ENCODE data around the gene SYCE3.
"Not testable (repeated sequence)": the region's sequence is repeated elsewhere in the genome, so short reads cannot be mapped to it uniquely, and the experiment has no call there.

SYCE3 gene

GRCh38 chr22:50562523-50563412, at the start of gene SYCE3:
TSS of gene SYCE3 (minus strand) at chr22:50562919. CDS start at chr22:50556405, 6,514 bp downstream.
- DNase-seq (ENCODE audit: low read depth), result peak; percentile 99

- no peak for DNase-seq (ENCODE audit: low read depth)
These were observed 49.4 kb upstream of the SYCE3 start for GRCh38 chr22:50612168-50612527.

- DNase-seq (ENCODE audit: low read depth), result no peak
These were observed 48.8 kb upstream of the SYCE3 start for GRCh38 chr22:50611341-50612060.

- DNase-seq (ENCODE audit: low read depth), result no peak
These were observed 47.9 kb upstream of the SYCE3 start for GRCh38 chr22:50610581-50610980.

GRCh38 chr22:50610041-50610451, 47.3 kb upstream of the SYCE3 start:
- no peak for DNase-seq (ENCODE audit: low read depth)

GRCh38 chr22:50609599-50609998, 46.9 kb upstream of the SYCE3 start:
- no peak for DNase-seq (ENCODE audit: low read depth)

- DNase-seq (ENCODE audit: low read depth), result no peak
These were observed 46.3 kb upstream of the SYCE3 start for GRCh38 chr22:50608996-50609395.

GRCh38 chr22:50608058-50608840, 45.5 kb upstream of the SYCE3 start:
- DNase-seq (ENCODE audit: low read depth), result not testable (repeated sequence)

GRCh38 chr22:50607659-50608020, 44.9 kb upstream of the SYCE3 start:
- no peak for DNase-seq (ENCODE audit: low read depth)

- no peak for DNase-seq (ENCODE audit: low read depth)
These were observed 44.4 kb upstream of the SYCE3 start for GRCh38 chr22:50606946-50607658.

- DNase-seq (ENCODE audit: low read depth), result no peak
These were observed 43.6 kb upstream of the SYCE3 start for GRCh38 chr22:50606165-50606945.

- no peak for DNase-seq (ENCODE audit: low read depth)
These were observed 42.9 kb upstream of the SYCE3 start for GRCh38 chr22:50605613-50606074.

GRCh38 chr22:50605002-50605612, 42.4 kb upstream of the SYCE3 start:
- DNase-seq (ENCODE audit: low read depth), result no peak

GRCh38 chr22:50604256-50605001, 41.7 kb upstream of the SYCE3 start:
- DNase-seq (ENCODE audit: low read depth), result no peak

- DNase-seq (ENCODE audit: low read depth), result no peak
These were observed 41.0 kb upstream of the SYCE3 start for GRCh38 chr22:50603511-50604255.

- DNase-seq (ENCODE audit: low read depth), result no peak
These were observed 39.6 kb upstream of the SYCE3 start for GRCh38 chr22:50602338-50602700.

GRCh38 chr22:50601669-50602337, 39.1 kb upstream of the SYCE3 start:
- DNase-seq (ENCODE audit: low read depth), result no peak

GRCh38 chr22:50600967-50601668, 38.4 kb upstream of the SYCE3 start:
- no peak for DNase-seq (ENCODE audit: low read depth)
